Inferior parietal cortex (tissue), 1 donor: ENCODE results near the gene GATM.

Experiments used
- DNase-seq: peaks from one replicate; pipeline ENCODE4 v3.0.0-alpha.2; 2016; ENCODE audit errors: extremely low spot score

The GATM gene

DNA sequence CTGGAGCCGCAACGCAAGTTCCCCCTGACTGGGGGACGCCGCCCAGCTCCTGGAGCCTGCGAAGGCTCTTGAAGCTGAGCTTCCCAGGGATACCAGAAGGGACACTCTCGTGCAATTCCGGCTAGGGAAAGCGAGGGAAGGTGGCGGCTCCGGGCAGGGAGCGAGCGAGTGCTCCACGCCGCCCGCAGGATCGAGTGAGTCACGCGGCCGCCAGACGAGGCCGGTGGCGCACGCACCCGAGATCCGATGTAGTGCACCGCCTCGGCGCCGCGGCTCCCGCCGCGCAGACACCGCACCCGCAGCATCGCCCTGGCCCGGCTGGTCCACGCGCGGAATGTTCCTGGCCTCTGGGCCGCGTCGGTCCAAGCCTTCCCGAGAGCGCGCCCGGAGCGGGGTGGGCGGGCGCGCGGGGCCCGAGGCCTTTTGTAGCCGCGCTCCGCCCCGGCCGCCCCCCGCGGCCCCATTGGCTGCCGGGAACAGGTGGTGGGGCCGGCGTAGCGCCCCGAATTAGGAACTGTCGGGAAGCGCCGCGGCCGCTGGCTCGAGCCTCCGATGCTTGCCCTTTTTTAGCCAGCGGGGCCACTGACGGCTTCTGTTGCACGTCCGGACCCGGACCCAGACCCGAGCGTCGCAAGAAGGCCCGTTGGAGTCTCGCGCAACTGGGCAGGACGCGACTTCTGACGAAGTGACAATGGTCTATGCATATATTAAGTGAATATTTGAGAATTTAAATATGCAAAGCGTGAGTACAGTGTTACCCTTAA lies at the start of gene GATM:
Gene GATM, minus strand, starts transcription at position 396 of the 764 bp plus-strand sequence. Its CDS starts 91 bp downstream, at position 305.
- peak; percentile 83 for DNase-seq

DNA sequence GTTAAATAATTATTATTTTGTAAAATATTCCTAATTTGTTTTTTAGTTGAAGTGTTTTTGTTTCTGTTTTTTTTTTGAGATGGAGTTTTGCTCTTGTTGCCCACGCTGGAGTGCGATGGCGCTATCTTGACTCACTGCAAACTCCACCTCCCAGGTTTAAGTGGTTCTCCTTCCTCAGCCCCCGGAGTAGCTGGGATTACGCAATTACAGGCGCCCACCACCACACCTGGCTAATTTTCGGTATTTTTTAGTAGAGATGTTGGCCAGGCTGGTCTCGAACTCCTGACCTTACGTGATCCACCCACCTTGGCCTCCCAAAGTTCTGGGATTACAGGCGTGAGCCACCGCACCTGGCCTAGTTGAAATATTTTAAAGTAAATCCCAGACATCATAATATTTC lies 48.7 kb upstream of the GATM start:
- DNase-seq = no peak

DNA sequence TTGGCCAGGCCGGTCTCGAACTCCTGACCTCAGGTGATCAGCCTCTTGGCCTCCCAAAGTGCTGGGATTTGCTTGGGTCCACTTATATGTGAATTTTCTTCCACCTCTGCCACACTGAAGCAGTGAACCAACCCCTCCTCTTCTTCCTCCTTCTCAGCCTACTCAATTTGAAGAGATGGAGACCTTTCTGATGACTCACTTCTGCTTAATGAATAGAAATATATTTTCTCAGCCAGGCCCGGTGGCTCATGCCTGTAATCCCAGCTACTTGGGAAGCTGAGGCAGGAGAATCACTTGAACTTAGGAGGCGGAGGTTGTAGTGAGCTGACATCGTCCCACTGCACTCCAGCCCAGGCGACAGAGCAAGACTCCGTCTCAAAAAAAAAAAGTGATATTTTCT lies 46.8 kb upstream of the GATM start:
- no peak for DNase-seq

GRCh38 chr15:45424429-45424828 lies 46.1 kb upstream of the GATM start:
- DNase-seq = no peak

DNA sequence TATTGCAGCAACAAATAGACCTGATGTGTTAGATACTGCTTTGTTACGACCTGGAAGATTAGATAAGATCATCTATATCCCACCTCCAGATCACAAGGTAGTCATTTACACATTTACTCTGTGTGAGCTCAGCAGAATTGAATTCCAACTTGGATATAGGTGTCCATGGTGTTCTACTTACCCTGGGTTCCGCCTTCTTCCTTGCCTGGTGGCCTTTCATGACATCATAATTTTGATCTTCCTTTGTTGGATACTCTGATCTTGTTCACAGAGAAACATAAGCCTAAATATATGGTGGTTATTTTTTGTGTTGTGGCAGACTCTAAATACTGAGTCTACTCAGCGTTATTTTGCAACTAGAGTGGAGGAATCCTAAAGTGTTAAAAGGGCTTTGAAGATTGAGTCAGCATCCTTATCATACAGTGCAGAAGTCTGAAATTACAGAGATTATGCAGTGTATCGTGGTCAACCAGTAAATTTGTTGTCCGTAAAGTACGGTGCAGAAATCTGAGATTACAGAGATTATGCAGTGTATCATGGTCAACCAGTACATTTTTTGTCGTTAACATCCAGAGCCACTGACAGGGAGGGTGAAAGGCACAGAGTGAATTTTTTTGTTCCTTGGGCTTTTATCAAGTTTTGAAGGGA lies 39.1 kb upstream of the GATM start:
- no peak for DNase-seq

GRCh38 chr15:45414215-45414885 lies 36.0 kb upstream of the GATM start:
- DNase-seq = no peak

DNA sequence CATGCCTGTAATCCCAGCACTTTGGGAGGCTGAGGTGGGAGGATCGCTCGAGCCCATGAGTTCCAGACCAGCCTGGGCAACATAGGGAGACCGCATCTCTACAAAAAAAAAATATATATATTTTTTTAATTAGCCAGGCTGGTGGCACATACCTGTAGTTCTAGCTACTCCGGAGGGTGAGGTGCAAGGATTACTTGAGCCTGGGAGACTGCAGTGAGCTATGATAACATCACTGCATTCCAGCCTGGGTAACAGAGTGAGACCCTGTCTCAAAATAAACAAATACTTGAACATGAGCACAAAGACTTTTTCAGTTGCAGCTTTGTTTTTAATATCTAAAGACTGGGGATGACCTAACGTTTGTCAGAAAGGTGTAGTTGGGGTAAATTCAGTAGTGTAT lies 31.3 kb upstream of the GATM start:
- DNase-seq = no peak

DNA sequence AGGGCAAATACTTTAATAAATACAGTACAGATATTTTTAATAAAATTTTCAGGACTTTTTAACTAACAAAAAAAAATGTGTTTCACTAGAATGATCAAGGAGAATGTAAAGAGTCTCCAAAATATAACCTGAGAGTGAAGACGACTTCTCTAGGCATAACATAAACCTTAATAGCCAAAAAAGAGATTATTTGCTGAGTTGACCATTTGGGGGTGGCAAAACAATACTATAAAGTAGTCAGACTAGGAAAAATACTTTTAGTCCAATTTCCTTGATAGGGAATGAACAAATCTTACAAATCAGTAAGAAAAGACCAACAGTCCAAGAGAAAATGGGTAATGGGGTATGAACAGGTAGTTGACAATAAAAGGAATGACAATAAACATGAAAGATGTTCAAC lies 29.4 kb upstream of the GATM start:
- DNase-seq = no peak

GRCh38 chr15:45402955-45403877 lies 24.9 kb upstream of the GATM start:
- no peak for DNase-seq

- DNase-seq = peak; percentile 100
These were observed 24.0 kb upstream of the GATM start for GRCh38 chr15:45402162-45402954.

DNA sequence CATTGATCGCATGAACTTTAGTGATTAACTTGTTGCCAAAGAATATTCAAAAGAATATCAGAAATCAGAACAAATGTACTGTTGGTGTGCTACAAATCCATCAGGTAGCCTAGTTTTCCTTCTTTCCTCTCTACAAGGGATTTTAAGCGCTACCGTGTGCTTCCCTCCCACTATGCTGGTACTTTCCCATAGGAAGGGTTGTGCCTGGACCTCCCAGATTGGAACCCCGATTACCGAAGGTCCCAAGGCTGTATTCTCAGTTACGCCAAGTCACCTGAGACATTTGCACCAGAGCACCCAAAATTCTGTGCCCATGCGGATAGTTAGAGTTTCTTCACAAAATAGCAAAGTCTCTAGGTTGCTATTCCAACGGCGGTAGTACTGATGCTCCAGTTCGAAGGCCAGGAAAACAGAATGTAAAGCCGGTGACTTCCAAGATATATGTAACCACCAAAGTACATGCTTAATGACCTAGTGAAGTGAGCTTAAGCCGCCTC lies 23.4 kb upstream of the GATM start:
- DNase-seq = no peak

GRCh38 chr15:45399381-45400212 lies 21.3 kb upstream of the GATM start:
- peak; percentile 86 for DNase-seq

- no peak for DNase-seq
These were observed 18.8 kb upstream of the GATM start for GRCh38 chr15:45397116-45397665.

GRCh38 chr15:45395943-45396342 lies 17.6 kb upstream of the GATM start:
- no peak for DNase-seq

- no peak for DNase-seq
These were observed 16.3 kb upstream of the GATM start for GRCh38 chr15:45394681-45395080.

DNA sequence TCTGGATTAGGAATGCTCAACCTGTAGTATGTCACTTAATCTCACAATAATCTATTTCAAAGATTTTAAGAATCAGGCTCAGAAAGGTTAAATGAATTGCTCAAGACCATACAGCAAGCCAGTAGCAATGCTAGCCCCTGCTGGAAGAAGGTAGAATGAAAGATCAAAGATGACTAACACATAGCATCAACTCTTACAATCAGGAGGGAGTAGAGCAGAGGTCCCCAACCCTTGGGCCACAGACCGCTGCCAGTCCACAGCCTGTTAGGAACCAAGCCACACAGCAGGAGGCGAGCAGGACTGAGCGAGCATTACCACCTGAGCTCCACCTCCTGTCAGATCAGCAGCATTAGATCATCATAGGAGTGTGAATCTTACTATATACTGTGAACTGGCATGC lies 15.5 kb upstream of the GATM start:
- DNase-seq = no peak

- no peak for DNase-seq
These were observed 14.2 kb upstream of the GATM start for GRCh38 chr15:45392584-45392855.

GRCh38 chr15:45391746-45392583 lies 13.6 kb upstream of the GATM start:
- DNase-seq = no peak

DNA sequence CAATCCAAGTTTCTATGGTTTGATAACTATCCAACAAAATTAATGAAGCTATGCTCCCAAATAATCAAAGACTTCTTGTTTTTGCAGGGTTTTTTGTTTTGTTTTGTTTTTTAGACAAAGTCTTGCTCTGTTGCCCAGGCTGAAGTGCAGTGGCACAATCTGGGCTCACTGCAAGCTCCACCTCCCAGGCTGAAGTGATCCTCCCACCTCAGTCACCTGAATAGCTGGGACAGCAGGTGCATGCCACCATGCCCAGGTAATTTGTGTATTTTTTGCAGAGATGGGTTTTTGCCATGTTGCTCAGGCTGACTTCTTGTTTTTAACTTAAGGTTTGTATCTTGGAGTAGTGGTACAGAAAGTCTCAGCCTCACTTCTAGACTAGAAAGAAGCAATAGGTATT lies 11.0 kb upstream of the GATM start:
- DNase-seq = no peak
